HG02840 (cell line): ENCODE measurements around the gene DOK7.

Experiments used
- ATAC-seq: cut with Tn5 transposase; IDR thresholded peaks from one replicate; pipeline ENCODE4 v1.9.1; 2021; ENCODE audit warnings: mild to moderate bottlenecking, moderate library complexity, moderate number of reproducible peaks; ENCODE audit not compliant: unreplicated experiment, low FRiP score

Gene DOK7

DNA sequence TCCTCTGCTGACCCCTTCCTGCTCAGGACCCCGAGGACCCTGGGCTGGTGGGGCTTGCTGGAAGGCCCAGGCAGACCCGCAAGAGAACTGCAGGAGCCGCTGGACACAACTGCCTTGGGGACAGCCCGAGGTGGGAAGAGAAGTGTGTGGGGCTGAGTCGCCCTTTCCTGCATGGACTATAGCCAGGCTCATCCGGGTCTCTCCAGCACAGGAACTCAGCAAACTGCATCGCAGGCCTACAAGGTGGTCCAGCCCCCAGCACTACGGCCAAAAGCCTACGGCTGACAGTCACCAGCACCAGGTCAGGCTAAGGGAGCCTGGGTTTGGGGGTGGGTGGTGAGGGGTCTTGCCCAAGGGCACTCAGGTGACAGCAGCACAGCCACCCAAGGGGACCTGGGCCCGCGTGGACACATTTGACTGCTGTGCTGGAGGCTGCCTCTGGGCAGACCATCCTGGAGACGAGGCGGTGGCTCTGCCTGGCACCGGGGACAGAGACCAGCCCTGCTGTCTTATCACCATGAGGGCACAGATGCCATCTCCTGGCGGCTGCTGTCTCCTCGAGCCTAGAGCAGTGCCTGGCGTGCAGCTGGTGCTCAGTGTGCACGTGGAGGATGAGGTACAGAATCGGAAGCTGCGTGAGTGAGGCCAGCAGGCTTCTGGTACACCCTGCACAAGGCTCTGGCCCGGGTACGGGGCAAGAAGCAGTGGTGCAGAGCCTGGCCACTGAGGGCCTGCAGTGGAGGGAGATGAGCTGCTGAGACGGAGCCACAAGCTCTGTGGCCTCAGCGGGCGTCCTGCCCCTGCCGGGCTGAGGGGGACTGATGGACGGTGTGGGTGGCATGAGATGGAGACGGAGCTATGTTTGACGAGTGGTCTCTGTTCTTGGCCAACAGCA is 54.0 kb downstream of the DOK7 start:
- no peak for ATAC-seq

DNA sequence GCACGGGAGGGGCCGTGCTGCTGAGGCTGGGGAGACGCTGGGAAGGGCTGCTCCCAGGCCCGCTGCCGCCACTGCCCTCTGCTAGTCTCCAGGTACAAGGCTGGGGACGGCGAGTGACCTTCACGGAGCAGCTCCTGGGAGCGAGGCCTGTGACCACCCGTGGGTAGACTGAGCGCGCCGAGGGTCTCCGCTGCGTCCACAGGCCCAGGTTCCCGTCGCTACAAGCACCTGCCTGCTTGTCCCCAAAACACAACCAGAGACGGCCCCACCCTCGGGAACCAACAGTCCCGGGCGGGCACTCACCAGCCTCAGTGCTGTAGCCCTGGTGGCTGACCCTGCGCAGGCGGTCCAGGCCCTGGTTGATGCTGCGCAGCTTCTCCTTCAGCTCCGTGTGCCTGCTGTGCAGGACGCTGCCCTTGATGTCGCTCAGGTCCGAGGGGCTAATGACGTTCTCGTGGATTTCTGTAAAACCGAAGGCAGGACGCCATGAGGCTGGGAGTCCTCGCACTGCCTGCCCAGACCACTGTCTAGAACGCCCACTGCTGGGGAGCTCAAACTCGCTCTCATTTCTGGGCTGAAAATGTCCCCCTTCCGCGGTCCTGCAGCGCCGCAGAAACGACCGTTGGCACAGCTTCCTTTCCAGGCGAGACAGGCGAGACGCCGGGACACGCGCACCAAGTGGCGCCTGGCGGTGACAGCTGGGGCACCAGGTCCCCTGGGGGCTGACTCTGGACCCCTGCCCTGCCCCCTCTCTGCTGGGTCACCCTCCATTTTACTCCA is 54.8 kb downstream of the DOK7 start:
- ATAC-seq = no peak

GRCh38 chr4:3518511-3518880 is 55.4 kb downstream of the DOK7 start:
- ATAC-seq = no peak

DNA sequence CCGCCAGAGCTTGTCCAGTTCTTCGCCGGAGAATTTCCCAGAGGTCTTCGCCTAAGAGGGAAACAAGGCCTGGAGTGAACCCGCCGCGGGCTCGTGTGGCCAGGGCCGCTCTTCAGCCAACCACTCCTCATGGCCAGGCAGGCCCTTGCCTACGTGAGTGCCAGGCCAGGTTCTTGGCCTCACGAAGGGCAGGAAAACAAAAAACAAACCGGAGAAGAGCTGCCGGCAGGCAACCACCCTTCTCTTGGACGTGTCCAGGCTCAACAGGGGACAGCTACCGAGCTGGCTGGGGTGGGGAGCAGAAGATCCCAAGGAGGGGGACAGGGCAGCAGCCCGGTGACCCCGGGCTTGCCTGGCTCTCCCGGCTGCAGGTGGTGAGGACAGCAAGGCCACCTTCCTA is 55.8 kb downstream of the DOK7 start:
- no peak for ATAC-seq

GRCh38 chr4:3519468-3520264 is 56.6 kb downstream of the DOK7 start:
- ATAC-seq = no peak

DNA sequence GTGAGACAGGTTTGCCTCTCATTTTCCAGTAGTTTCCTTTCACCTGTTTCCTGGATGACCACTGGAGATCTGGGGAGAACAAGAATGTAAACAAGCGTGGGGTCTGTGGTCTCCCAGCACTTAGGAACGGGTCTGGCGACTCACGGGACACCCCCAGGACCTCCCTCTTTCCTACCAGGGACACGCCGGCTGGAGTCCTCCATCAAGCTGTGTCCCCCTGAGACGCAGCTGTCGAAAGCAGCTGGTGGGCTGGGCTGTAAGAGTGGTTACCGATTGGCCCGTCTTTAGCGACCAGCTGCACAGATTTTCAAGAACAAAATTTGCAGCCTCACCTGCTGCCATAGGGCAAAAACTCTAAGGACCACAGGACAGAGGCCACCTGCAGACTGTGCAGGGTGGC is 57.2 kb downstream of the DOK7 start:
- ATAC-seq = no peak

DNA sequence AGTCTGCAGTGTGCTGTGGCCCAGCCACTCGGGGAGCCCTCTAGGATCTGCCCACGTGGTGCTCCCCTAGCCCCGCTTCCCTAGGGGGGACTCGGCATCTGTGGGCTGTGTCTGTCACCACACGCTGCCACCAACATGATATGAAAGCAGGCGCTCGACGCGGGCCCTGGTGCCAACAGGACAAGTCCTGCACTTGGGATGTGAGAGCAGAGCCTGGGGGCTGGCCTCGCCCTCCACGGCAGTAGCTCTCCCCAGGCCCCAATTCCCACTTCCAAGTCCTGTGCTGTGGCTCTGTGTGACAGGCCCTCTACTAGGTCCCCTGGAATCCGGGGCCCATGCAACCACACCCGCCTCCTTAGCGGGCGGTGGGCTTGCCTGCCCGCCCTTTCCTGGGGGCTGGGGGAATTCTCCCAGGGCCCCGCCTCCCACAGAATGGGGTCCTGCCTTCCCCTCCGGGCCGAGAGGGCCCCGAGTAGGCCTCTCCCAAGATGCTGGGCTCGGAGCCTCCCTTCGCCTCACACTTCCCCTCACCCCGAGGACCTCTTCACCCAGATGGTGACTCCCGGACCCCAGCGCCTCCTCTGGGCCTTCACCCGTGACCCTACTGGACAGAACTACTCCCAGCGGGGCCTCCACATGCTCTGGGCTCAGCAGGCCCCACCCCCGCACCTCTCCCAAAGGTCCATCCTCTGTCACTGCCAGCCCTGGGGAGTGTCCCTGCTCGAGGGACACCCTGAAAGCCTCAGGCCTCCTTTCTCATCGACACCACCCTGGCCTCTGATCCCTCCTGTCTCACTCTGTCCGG is 57.9 kb downstream of the DOK7 start:
- no peak for ATAC-seq

DNA sequence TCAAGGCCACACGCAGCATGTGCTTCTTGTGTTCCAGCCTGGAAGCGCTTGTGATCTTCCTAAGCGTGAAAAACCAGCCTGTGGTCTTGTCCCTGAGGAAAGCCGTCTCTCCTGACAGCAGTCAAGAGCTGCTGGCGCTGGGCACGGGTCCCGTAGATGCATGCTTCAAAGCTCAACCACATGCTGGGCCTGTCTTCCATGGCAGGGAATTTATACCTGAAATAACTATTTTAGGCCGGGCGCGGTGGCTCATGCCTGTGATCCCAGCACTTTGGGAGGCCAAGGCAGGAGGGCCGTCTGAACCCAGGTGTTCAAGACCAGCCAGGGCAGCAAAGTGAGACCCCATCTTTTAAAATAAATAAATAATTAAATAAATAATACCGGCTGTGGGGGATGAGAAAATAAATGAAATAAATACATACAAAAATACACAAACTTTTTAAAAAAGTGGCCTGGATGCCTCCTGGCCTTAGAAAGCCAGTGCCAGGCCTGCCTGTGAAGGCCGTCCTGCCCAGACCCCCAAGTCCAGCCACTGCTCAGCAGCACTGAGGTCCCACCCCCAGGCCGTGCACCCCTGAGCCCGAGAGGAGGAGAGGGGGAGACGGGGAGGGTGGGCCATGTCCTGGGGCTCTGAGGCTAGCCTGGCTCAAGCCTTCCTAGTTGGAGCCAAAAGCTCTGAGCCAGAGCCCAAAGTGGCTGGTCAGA is 58.7 kb downstream of the DOK7 start:
- ATAC-seq = no peak

GRCh38 chr4:3522326-3522640 is 59.2 kb downstream of the DOK7 start:
- ATAC-seq = no peak

DNA sequence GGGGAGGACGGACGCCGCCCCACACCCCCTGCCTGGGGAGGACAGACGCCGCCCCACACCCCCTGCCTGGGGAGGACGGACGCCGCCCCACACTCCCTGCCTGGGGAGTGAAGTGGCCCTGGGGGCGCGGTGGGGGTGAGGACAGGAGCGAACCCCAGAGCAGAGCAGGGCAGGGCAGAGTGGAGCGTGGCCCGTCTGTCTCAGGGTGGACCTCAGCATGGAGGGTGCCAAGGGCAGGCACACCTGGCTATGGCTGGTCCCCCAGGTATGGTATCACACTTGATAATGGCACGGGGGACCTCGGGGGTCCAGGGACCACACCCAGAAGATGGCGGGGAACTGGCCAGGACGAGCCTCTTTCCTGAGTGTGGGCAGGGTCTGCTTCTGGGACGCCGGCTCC is 59.5 kb downstream of the DOK7 start:
- no peak for ATAC-seq

DNA sequence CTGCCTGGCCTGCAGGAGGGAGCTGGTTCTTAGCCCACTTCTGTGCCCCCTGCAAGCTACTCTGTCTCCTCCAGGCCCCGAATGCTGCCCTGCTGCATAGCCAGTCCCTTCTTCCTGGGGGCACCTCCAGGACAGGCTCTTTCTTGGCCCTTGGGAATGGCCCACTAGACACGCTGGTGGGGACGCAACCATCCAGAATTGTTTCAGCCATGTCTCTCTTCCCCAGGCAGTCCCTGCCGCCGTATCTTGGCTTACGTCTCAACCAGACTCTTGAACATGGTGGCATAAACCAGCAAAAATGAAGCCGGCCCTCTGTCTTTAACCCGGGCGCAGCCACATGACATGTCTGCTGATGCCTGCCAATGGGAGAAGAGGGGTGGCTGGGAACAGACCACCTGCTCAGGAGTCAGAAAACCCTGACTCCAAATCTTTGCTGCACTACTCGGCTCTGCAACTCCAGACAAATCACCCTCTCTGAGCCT is 60.1 kb downstream of the DOK7 start:
- ATAC-seq = no peak

GRCh38 chr4:3523628-3524221 is 60.6 kb downstream of the DOK7 start:
- ATAC-seq = no peak

DNA sequence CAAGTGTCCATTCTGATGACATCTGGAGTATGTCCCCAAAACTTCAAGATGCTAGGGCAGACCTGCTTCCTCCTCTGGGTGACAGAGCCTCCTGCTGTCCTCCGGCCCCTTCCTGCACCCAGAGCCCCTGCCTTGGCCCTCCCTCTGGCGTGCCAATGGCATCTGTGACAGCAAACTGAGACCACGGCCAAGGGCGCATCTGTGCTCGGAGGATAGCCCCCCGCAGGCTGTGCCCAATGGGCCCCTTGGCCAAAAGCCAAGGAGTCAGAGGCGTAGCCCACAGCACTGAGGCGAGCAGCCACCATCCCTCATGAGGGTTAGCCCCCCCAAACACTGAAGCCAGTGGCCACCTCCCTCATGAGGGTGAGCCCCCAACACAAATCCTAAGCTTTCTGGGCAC is 61.2 kb downstream of the DOK7 start:
- no peak for ATAC-seq

DNA sequence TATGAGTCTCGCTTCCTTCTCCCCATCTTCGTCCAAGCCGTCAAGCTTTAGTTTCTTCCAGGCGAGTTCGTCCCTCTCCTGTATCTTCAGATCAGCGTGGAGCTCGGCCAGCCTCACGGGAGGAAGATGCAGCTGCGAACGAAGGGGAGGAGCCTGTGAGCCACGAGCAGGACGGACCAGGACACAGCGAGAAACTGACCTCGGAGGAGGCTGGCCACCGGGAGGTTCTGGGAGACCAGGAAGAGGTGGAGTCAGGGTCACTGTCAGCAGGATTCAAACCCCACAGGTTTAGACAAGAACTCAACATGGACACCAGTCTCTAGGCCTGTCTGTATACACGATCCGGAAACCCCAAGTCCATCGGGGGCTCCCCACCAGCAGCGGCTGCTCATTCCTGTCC is 61.8 kb downstream of the DOK7 start:
- ATAC-seq = no peak

- no peak for ATAC-seq
Measured at GRCh38 chr4:3525532-3526430, 62.7 kb downstream of the DOK7 start.

- ATAC-seq = no peak
Measured at GRCh38 chr4:3526456-3526855, 63.4 kb downstream of the DOK7 start.

GRCh38 chr4:3527101-3527913 is 64.2 kb downstream of the DOK7 start:
- ATAC-seq = no peak
